Neural cell (in vitro differentiated cells): Measurements from ENCODE around the gene TSPAN31. TPM values are rescaled to one million over a fixed set of nuclear protein-coding genes. Genes with fewer than 3 reads are reported as not detected.

ENCODE experiments used
- H2AFZ ChIP-seq: fragments of 200-600, 300-800 bp; sonication (generic), shearing (Covaris generic); 2 replicates; pipeline ENCODE4 v1.6.0; 2014; ENCODE audit warnings: low read depth, mild to moderate bottlenecking, antibody characterized with exemption, low read length, moderate library complexity
- H3F3A ChIP-seq: fragments of 200-600 bp; shearing (Covaris generic); 2 replicates; pipeline ENCODE4 v1.6.1; 2016; ENCODE audit warnings: mild to moderate bottlenecking, moderate library complexity, mixed read lengths, antibody characterized with exemption, low read length; ENCODE audit not compliant: insufficient read depth, poor library complexity, severe bottlenecking
- H3K27ac ChIP-seq: fragments of 200-600, 300-800 bp; sonication (generic), shearing (Covaris generic); 2 replicates; pipeline ENCODE4 v1.5.1; 2014; ENCODE audit warnings: mild to moderate bottlenecking, low read length, moderate library complexity
- H3K27me3 ChIP-seq: fragments of 300-800, 200-600 bp; sonication (generic), shearing (Covaris generic); 2 replicates; pipeline ENCODE4 v1.6.0; 2014; ENCODE audit warnings: mild to moderate bottlenecking, low read depth, low read length, moderate library complexity; ENCODE audit not compliant: insufficient read depth
- H3K36me3 ChIP-seq: fragments of 300-800, 200-600 bp; sonication (generic), shearing (Covaris generic); 2 replicates; pipeline ENCODE4 v1.5.1; 2014; ENCODE audit warnings: mild to moderate bottlenecking, antibody characterized with exemption, low read length, moderate library complexity; ENCODE audit not compliant: insufficient read depth
- H3K4me2 ChIP-seq: fragments of 300-800, 200-600 bp; sonication (generic), shearing (Covaris generic); 2 replicates; pipeline ENCODE4 v1.6.0; 2014; ENCODE audit warnings: mild to moderate bottlenecking, low read length
- H3K4me3 ChIP-seq: fragments of 300-800, 200-600 bp; sonication (generic), shearing (Covaris generic); 2 replicates; pipeline ENCODE4 v1.5.1; 2014; ENCODE audit warnings: mild to moderate bottlenecking, low read length, moderate library complexity
- H3K79me2 ChIP-seq: fragments of 200-600 bp; shearing (Covaris generic); replicated peaks from 2 replicates; pipeline ENCODE4 v1.6.0; 2014; ENCODE audit warnings: mild to moderate bottlenecking, low read length, moderate library complexity; ENCODE audit not compliant: insufficient read depth
- H3K9ac ChIP-seq: fragments of 300-800, 200-600 bp; sonication (generic), shearing (Covaris generic); 2 replicates; pipeline ENCODE4 v1.6.1; 2016; ENCODE audit warnings: mild to moderate bottlenecking, low read length, mixed read lengths
- H3K9me2 ChIP-seq: fragments of 200-600 bp; shearing (Covaris generic); 2 replicates; pipeline ENCODE4 v1.6.1; 2016; ENCODE audit warnings: mild to moderate bottlenecking, low read length, mixed read lengths; ENCODE audit not compliant: insufficient read depth
- H3K9me3 ChIP-seq: fragments of 200-600, 300-800 bp; sonication (generic), shearing (Covaris generic); 2 replicates; pipeline ENCODE4 v1.6.1; 2016; ENCODE audit warnings: mild to moderate bottlenecking, mixed run types, low read length, moderate library complexity, mixed read lengths
- H4K20me1 ChIP-seq: fragments of 200-600 bp; shearing (Covaris generic); 2 replicates; pipeline ENCODE4 v1.6.1; 2016; ENCODE audit warnings: mild to moderate bottlenecking, mixed run types; ENCODE audit not compliant: insufficient read depth
- CTCF ChIP-seq: fragments of 450-650 bp; IDR thresholded peaks from 2 replicates; pipeline ENCODE4 v1.5.1; 2014; ENCODE audit warnings: antibody characterized with exemption, mild to moderate bottlenecking, moderate library complexity; ENCODE audit not compliant: poor library complexity, severe bottlenecking
- EP300 ChIP-seq: fragments of 450-650 bp; conservative IDR thresholded peaks from 2 replicates; pipeline ENCODE4 v1.6.1; 2014; ENCODE audit warnings: antibody characterized with exemption, mild to moderate bottlenecking, moderate library complexity; ENCODE audit not compliant: poor library complexity, severe bottlenecking
- EZH2 ChIP-seq: fragments of 200-600, 300-800 bp; shearing (Covaris generic), sonication (generic); IDR thresholded peaks from 2 replicates; pipeline ENCODE4 v1.6.1; 2014; ENCODE audit warnings: antibody characterized with exemption, low read length, borderline replicate concordance, mild to moderate bottlenecking; ENCODE audit not compliant: insufficient read depth, poor library complexity, severe bottlenecking
- MXI1 ChIP-seq: fragments of 450-650 bp; conservative IDR thresholded peaks from 2 replicates; pipeline ENCODE4 v1.6.1; 2014; ENCODE audit warnings: antibody characterized with exemption, mild to moderate bottlenecking; ENCODE audit not compliant: poor library complexity, severe bottlenecking
- POLR2AphosphoS5 ChIP-seq: IDR thresholded peaks from 2 replicates; pipeline ENCODE4 v1.6.1; 2012
- RAD21 ChIP-seq: fragments of 450-650 bp; conservative IDR thresholded peaks from 2 replicates; pipeline ENCODE4 v1.6.1; 2014; ENCODE audit warnings: antibody characterized with exemption, mild to moderate bottlenecking, moderate library complexity
- REST ChIP-seq: IDR thresholded peaks from 2 replicates; pipeline ENCODE4 v1.6.1; 2012; ENCODE audit warnings: borderline replicate concordance
- SMC3 ChIP-seq: fragments of 450-650 bp; conservative IDR thresholded peaks from 2 replicates; pipeline ENCODE4 v1.6.1; 2014; ENCODE audit warnings: antibody characterized with exemption, mild to moderate bottlenecking, moderate library complexity; ENCODE audit not compliant: poor library complexity
- TAF1 ChIP-seq: IDR thresholded peaks from 2 replicates; pipeline ENCODE4 v1.6.1; 2012; ENCODE audit warnings: low read depth
- polyA minus RNA-seq: library from RNA; depleted of rRNA, polyadenylated mRNA; stranded (reverse); fragments of >200 nt; gene quantifications from 2 replicates; pipeline ENCODE4 v1.2.3, GENCODE V29; 2014
- polyA plus RNA-seq: library from polyadenylated mRNA; depleted of rRNA; stranded (reverse); fragments of >200 nt; gene quantifications from 2 replicates; pipeline ENCODE4 v1.2.3, GENCODE V29; 2014

The TSPAN31 gene
- polyA plus RNA-seq = 78.1 and 85.3 TPM in 2 replicates
- polyA minus RNA-seq = 37.5 and 39.0 TPM in 2 replicates

GRCh38 chr12:57744777-57745484 is at the start of gene TSPAN31:
TSPAN31 (plus strand) TSS chr12:57745039; CDS start chr12:57745155, 116 bp downstream.
- TF ChIP-seq SMC3 (no peak), MXI1 (peak; percentile 77), RAD21 (peak; percentile 24), REST (peak; percentile 71), CTCF (no peak), EP300 (peak; percentile 37), POLR2AphosphoS5 (peak; percentile 79), EZH2 (no peak), TAF1 (peak; percentile 42)

GRCh38 chr12:57695770-57696432 is 48.9 kb upstream of the TSPAN31 start:
- Histone ChIP-seq H3K36me3 (peaks cover 4% of the 10 kb centered on the region), H3F3A (peaks cover 5% of the 10 kb centered on the region), H3K27me3 (no peaks in the 10 kb centered on the region), H3K4me3 (no peak overlapping the region), H4K20me1 (no peaks in the 10 kb centered on the region), H3K9me2 (no peaks in the 10 kb centered on the region), H3K27ac (no peak overlapping the region), H3K9ac (no peak overlapping the region), H2AFZ (no peak overlapping the region), H3K79me2 (peaks cover 10% of the 10 kb centered on the region), H3K4me2 (no peak overlapping the region), H3K9me3 (no peaks in the 10 kb centered on the region)
- no peak for TF ChIP-seq EP300
- TF ChIP-seq CTCF = no peak
- no peak for TF ChIP-seq SMC3
- no peak for TF ChIP-seq TAF1
- TF ChIP-seq REST = no peak
- no peak for TF ChIP-seq EZH2
- no peak for TF ChIP-seq RAD21
- no peak for TF ChIP-seq POLR2AphosphoS5
- no peak for TF ChIP-seq MXI1

More at GRCh38 chr12:57744777-57745484, at the start of gene TSPAN31:
- Histone ChIP-seq H3K27me3 (no peaks in the 10 kb centered on the region), H3K9me2 (no peaks in the 10 kb centered on the region), H3K4me2 (peak within 1 kb of the TSS; percentile 87), H3K9me3 (no peaks in the 10 kb centered on the region), H3K9ac (peak within 1 kb of the TSS; percentile 87), H3K36me3 (peaks cover 7% of the 10 kb centered on the region), H3K27ac (peak within 1 kb of the TSS; percentile 94), H2AFZ (peak within 1 kb of the TSS; percentile 89), H4K20me1 (no peaks in the 10 kb centered on the region), H3K79me2 (peaks cover 7% of the 10 kb centered on the region), H3K4me3 (peak within 1 kb of the TSS; percentile 71), H3F3A (no peaks in the 10 kb centered on the region)
